ENCODE data around the gene DCUN1D2. TPM values are rescaled to one million over a fixed set of nuclear protein-coding genes. Genes with fewer than 3 reads are reported as not detected.

The DCUN1D2 gene
- polyA plus RNA-seq, 3 donors = 3.1 to 16.7 (median 6.1) TPM

DNA sequence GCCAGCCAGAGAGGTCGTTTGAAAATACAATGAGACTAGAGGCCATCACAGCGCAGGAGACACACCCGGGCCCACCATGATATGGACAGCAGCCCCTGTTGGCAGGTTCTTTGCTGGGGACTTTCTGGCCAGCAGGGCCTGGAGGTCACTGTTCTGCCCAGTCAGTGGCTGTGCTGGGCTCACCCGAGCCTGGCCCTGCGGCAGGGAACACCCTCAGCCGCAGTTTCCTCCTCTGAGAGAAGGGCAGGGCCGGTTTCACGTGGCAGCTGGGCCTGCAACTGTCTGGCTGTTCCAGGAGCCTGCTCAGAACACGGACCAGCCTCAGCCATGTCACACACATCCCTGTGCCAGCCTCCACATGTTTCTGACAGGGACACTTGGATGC is 76.6 kb downstream of the DCUN1D2 start:
- intact Hi-C loops (cut with micrococcal nuclease) = no loop called here

DNA sequence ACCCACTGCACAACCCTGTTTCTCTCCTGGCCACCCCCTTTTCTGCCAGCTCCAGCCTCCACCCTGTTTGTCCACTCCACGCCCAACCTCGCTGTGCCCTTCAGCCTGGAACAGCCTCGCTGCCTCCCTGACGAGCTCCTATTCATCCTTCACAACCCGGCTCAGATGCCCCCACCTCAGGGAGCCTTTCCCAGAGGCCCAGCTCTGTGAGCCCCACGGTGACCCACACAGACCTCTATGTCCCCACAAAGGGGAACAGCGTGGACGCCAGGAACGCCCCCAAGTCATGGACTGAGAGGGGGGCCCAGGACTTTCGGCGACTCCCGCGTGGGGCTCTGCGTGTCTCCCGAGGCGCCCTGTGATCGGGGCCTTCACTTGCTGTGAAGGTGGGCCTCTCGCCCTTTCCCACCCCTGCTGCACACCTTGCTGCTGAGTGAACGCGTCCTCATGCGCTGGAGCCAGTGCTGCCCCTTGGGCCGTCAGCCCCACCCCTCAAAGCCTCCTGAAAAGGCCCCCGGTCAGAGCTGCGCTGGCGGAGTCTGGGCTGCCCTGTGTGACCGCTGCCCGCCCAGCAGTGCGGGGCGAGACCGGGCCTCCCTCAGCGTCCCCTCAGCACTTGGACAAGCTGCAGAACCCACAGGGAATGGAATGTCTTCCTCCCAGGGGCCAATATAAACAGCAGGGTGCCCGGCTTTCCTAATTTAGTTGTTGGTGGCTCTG is 77.2 kb downstream of the DCUN1D2 start:
- no peak overlapping the region for H2AFZ ChIP-seq (ENCODE audit: insufficient read depth, low read depth, low read length, poor library complexity, severe bottlenecking)
- no peak overlapping the region for H3K4me2 ChIP-seq (replicated peaks; ENCODE audit: extremely low read depth, low read length, poor library complexity, severe bottlenecking)
- no peak overlapping the region for H3K9ac ChIP-seq (ENCODE audit: insufficient read depth, low read length, poor library complexity, severe bottlenecking)
- H3K4me1 ChIP-seq (ENCODE audit: control insufficient read depth in 1 of 2, insufficient read depth in 2 of 2, low read length in 2 of 2) = peaks cover 23 to 32% of the 10 kb centered on the region in 2 donors
- Mint-ChIP-seq H3K27me3 (ENCODE audit: low read depth in 3 of 3) (peaks cover 4 to 15% (median 10%) of the 10 kb centered on the region in 3 donors), H3K4me3 (no peak overlapping the region), H3K36me3 (peaks cover 0 to 3% of the 10 kb centered on the region in 2 donors), H3K9me3 (peaks cover 17 to 37% (median 28%) of the 10 kb centered on the region in 7 donors), H3K4me1 (peaks cover 32% of the 10 kb centered on the region), H3K27ac (peak overlapping the region in 5 of 7 donors; percentile 15 to 69 (median 51))
- H3K27ac ChIP-seq (ENCODE audit: low read depth in 1 of 2, low read length in 2 of 2) = peak overlapping the region in 1 of 2 donors; percentile 45
- no peaks in the 10 kb centered on the region for H3K36me3 ChIP-seq (replicated peaks in 1 of 2; ENCODE audit: control insufficient read depth in 1 of 2, insufficient read depth in 2 of 2, low read length in 2 of 2)
- no peak for TF ChIP-seq CTCF (IDR thresholded peaks at IDR 0.05)
- no peaks in the 10 kb centered on the region for H3K27me3 ChIP-seq (ENCODE audit: control insufficient read depth in 2 of 2, insufficient read depth in 2 of 2, low read length in 2 of 2)
- no peaks in the 10 kb centered on the region for H4K20me1 ChIP-seq (ENCODE audit: insufficient read depth, low read length)
- H3K4me3 ChIP-seq (replicated peaks in 1 of 3; ENCODE audit: low read depth in 2 of 3, low read length in 3 of 3) = no peak overlapping the region
- DNase-seq = no peak
- intact Hi-C loops (cut with micrococcal nuclease) = no loop called here
- H3K9me3 ChIP-seq (replicated peaks in 1 of 2; ENCODE audit: control insufficient read depth in 1 of 2, insufficient read depth in 1 of 2, low read length in 2 of 2) = peaks cover 11 to 39% of the 10 kb centered on the region in 2 donors
- no peaks in the 10 kb centered on the region for H3K79me2 ChIP-seq (ENCODE audit: insufficient read depth, low read length)
- WGBS (ENCODE audit: insufficient coverage) = 97% methylated on average over 27 of the region's 32 CpGs

More for the DNA sequence above, 76.6 kb downstream of the DCUN1D2 start:
- Mint-ChIP-seq H3K27ac (peak overlapping the region in 5 of 7 donors; percentile 15 to 69 (median 51)), H3K4me3 (no peak overlapping the region), H3K27me3 (ENCODE audit: low read depth in 3 of 3) (peaks cover 4 to 12% (median 10%) of the 10 kb centered on the region in 3 donors), H3K36me3 (peaks cover 0 to 3% of the 10 kb centered on the region in 2 donors), H3K9me3 (peaks cover 17 to 35% (median 26%) of the 10 kb centered on the region in 7 donors), H3K4me1 (peaks cover 32% of the 10 kb centered on the region)
- WGBS (ENCODE audit: insufficient coverage) = 72% methylated on average over 9 of the region's 9 CpGs
- H3K4me1 ChIP-seq (ENCODE audit: control insufficient read depth in 1 of 2, insufficient read depth in 2 of 2, low read length in 2 of 2) = peaks cover 23 to 32% of the 10 kb centered on the region in 2 donors
- no peak overlapping the region for H3K4me2 ChIP-seq (replicated peaks; ENCODE audit: extremely low read depth, low read length, poor library complexity, severe bottlenecking)
- no peaks in the 10 kb centered on the region for H3K36me3 ChIP-seq (replicated peaks in 1 of 2; ENCODE audit: control insufficient read depth in 1 of 2, insufficient read depth in 2 of 2, low read length in 2 of 2)
- no peak overlapping the region for H2AFZ ChIP-seq (ENCODE audit: insufficient read depth, low read depth, low read length, poor library complexity, severe bottlenecking)
- no peaks in the 10 kb centered on the region for H3K27me3 ChIP-seq (ENCODE audit: control insufficient read depth in 2 of 2, insufficient read depth in 2 of 2, low read length in 2 of 2)
- no peak overlapping the region for H3K4me3 ChIP-seq (replicated peaks in 1 of 3; ENCODE audit: low read depth in 2 of 3, low read length in 3 of 3)
- H3K9ac ChIP-seq (ENCODE audit: insufficient read depth, low read length, poor library complexity, severe bottlenecking) = no peak overlapping the region
- no peaks in the 10 kb centered on the region for H3K79me2 ChIP-seq (ENCODE audit: insufficient read depth, low read length)
- H3K27ac ChIP-seq (ENCODE audit: low read depth in 1 of 2, low read length in 2 of 2) = peak overlapping the region in 1 of 2 donors; percentile 45
- DNase-seq = peak in 2 of 3 donors; percentile 19 to 34
- H3K9me3 ChIP-seq (replicated peaks in 1 of 2; ENCODE audit: control insufficient read depth in 1 of 2, insufficient read depth in 1 of 2, low read length in 2 of 2) = peaks cover 11 to 38% of the 10 kb centered on the region in 2 donors
- H4K20me1 ChIP-seq (ENCODE audit: insufficient read depth, low read length) = no peaks in the 10 kb centered on the region
- no peak for TF ChIP-seq CTCF (IDR thresholded peaks at IDR 0.05)
